ENCODE measurements around the gene SLC5A7. TPM values are rescaled to one million over a fixed set of nuclear protein-coding genes. Genes with fewer than 3 reads are reported as not detected.

Gene SLC5A7
- total RNA-seq, 1 donor from 2014 or later = 0.94 TPM

Other genes starting within 250 kb of the SLC5A7 start
- not detected for gene RGPD4, start 159.6 kb upstream of the SLC5A7 start, total RNA-seq